Stimulated activated CD8-positive, alpha-beta memory T cell treated with anti-CD3 and anti-CD28 coated beads, Interleukin-15, amount 100 ng/mL, for 4 hours (primary cell): ENCODE data around the gene DPYSL5.

Source experiments
- DNase-seq, 2 donors: peaks; one replicate each; pipeline ENCODE4 v3.0.0-alpha.2; 2020; ENCODE audit warnings: low read depth in 2 of 2

DPYSL5 gene

GRCh38 chr2:26968001-26968400, 120.1 kb downstream of the DPYSL5 start:
- DNase-seq: no peak

GRCh38 chr2:26969077-26969844, 121.3 kb downstream of the DPYSL5 start:
- DNase-seq: no peak

GRCh38 chr2:26970244-26970927, 122.5 kb downstream of the DPYSL5 start, which contains the start of gene MAPRE3:
Gene MAPRE3, plus strand, starts transcription at chr2:26970637. Its CDS starts 51,582 bp downstream, at chr2:27022219.
- DNase-seq: peak; percentile 53 to 61

GRCh38 chr2:26970928-26971627, 123.1 kb downstream of the DPYSL5 start:
- no peak for DNase-seq

GRCh38 chr2:26971911-26972786, 124.2 kb downstream of the DPYSL5 start:
- DNase-seq: no peak

GRCh38 chr2:26974352-26974751, 126.4 kb downstream of the DPYSL5 start:
- DNase-seq: no peak

- DNase-seq: no peak
Observed at GRCh38 chr2:26975102-26975501, 127.2 kb downstream of the DPYSL5 start.

GRCh38 chr2:26975656-26976055, 127.7 kb downstream of the DPYSL5 start:
- no peak for DNase-seq

GRCh38 chr2:26976237-26976636, 128.3 kb downstream of the DPYSL5 start:
- no peak for DNase-seq

GRCh38 chr2:26977012-26977411, 129.1 kb downstream of the DPYSL5 start:
- DNase-seq: no peak

- DNase-seq: no peak
Observed at GRCh38 chr2:26978061-26978596, 130.2 kb downstream of the DPYSL5 start.

GRCh38 chr2:26979741-26980140, 131.8 kb downstream of the DPYSL5 start:
- no peak for DNase-seq

GRCh38 chr2:26980971-26981370, 133.0 kb downstream of the DPYSL5 start:
- DNase-seq: no peak

GRCh38 chr2:26982102-26982742, 134.3 kb downstream of the DPYSL5 start:
- no peak for DNase-seq

- no peak for DNase-seq
Observed at GRCh38 chr2:26983746-26984145, 135.8 kb downstream of the DPYSL5 start.

- DNase-seq: no peak
Observed at GRCh38 chr2:26985807-26986206, 137.9 kb downstream of the DPYSL5 start.

- DNase-seq: no peak
Observed at GRCh38 chr2:26986576-26986975, 138.6 kb downstream of the DPYSL5 start.

- no peak for DNase-seq
Observed at GRCh38 chr2:26988058-26988860, 140.3 kb downstream of the DPYSL5 start.

- DNase-seq: no peak
Observed at GRCh38 chr2:26989156-26989555, 141.2 kb downstream of the DPYSL5 start.

- no peak for DNase-seq
Observed at GRCh38 chr2:26991717-26992116, 143.8 kb downstream of the DPYSL5 start.
